GM19467 (cell line): ENCODE measurements around the gene SELENON.

Source experiments
- ATAC-seq: cut with Tn5 transposase; IDR thresholded peaks from one replicate; pipeline ENCODE4 v1.9.1; 2021; ENCODE audit warnings: mild to moderate bottlenecking, moderate library complexity; ENCODE audit not compliant: unreplicated experiment

Gene SELENON

GRCh38 chr1:25769625-25770383 lies 30.2 kb upstream of the SELENON start:
- ATAC-seq, result no peak

- ATAC-seq, result no peak
Observed at GRCh38 chr1:25770541-25771220, 29.3 kb upstream of the SELENON start.

- ATAC-seq, result no peak
Observed at GRCh38 chr1:25771221-25772114, 28.5 kb upstream of the SELENON start.

- no peak for ATAC-seq
Observed at GRCh38 chr1:25772164-25772563, 27.8 kb upstream of the SELENON start.

GRCh38 chr1:25772692-25773245 lies 27.2 kb upstream of the SELENON start:
- ATAC-seq, result no peak

- no peak for ATAC-seq
Observed at GRCh38 chr1:25773441-25774125, 26.4 kb upstream of the SELENON start.

GRCh38 chr1:25774206-25774803 lies 25.7 kb upstream of the SELENON start:
- no peak for ATAC-seq

- ATAC-seq, result no peak
Observed at GRCh38 chr1:25774921-25775771, 24.8 kb upstream of the SELENON start.

GRCh38 chr1:25779388-25779787 lies 20.6 kb upstream of the SELENON start:
- no peak for ATAC-seq

- no peak for ATAC-seq
Observed at GRCh38 chr1:25779894-25780293, 20.1 kb upstream of the SELENON start.

- ATAC-seq, result no peak
Observed at GRCh38 chr1:25780318-25781129, 19.5 kb upstream of the SELENON start.

GRCh38 chr1:25781130-25781433 lies 18.9 kb upstream of the SELENON start:
- ATAC-seq, result no peak

- ATAC-seq, result no peak
Observed at GRCh38 chr1:25782608-25783201, 17.3 kb upstream of the SELENON start.

GRCh38 chr1:25784575-25785051 lies 15.4 kb upstream of the SELENON start:
- ATAC-seq, result no peak

GRCh38 chr1:25785333-25786067 lies 14.5 kb upstream of the SELENON start:
- no peak for ATAC-seq

GRCh38 chr1:25786887-25787759 lies 12.9 kb upstream of the SELENON start:
- ATAC-seq, result no peak
